Hindlimb muscle (tissue), 1 donor: ENCODE measurements around the gene OR10J5. TPM values are rescaled to one million over a fixed set of nuclear protein-coding genes. Genes with fewer than 3 reads are reported as not detected.

Source experiments
- polyA plus RNA-seq: library from polyadenylated mRNA; unstranded; fragments of 120-200 nt; gene quantifications from one replicate; pipeline ENCODE4 v1.2.1, GENCODE V29; 2013; ENCODE audit not compliant: insufficient read length

OR10J5 gene
- polyA plus RNA-seq, 1 donor: not detected

Other genes with a start within 250 kb of the OR10J5 start
- gene FCER1A, start 233.7 kb downstream of the OR10J5 start, polyA plus RNA-seq: 0.50 TPM
- not detected for gene OR10J4, start 103.8 kb downstream of the OR10J5 start, polyA plus RNA-seq
- gene OR10J1, start 96.3 kb downstream of the OR10J5 start, polyA plus RNA-seq: not detected
- gene APCS, start 51.8 kb upstream of the OR10J5 start, polyA plus RNA-seq: not detected
- not detected for gene CRP, start 178.6 kb upstream of the OR10J5 start, polyA plus RNA-seq
- gene DUSP23, start 245.0 kb upstream of the OR10J5 start, polyA plus RNA-seq: 10.2 TPM